GM12874 (cell line): ENCODE data around the gene ACTR10.

Source experiments
- CTCF ChIP-seq: IDR thresholded peaks from 2 replicates; pipeline ENCODE4 v1.5.1; 2011; ENCODE audit warnings: low read depth, mild to moderate bottlenecking, control low read depth, low read length, moderate library complexity; ENCODE audit not compliant: insufficient read depth

The ACTR10 gene

GRCh38 chr14:58167057-58167456 lies 32.9 kb upstream of the ACTR10 start:
- no peak for TF ChIP-seq CTCF

- no peak for TF ChIP-seq CTCF
Observed at GRCh38 chr14:58167891-58168290, 32.1 kb upstream of the ACTR10 start.

GRCh38 chr14:58171090-58171489 lies 28.9 kb upstream of the ACTR10 start:
- no peak for TF ChIP-seq CTCF

- no peak for TF ChIP-seq CTCF
Observed at GRCh38 chr14:58177125-58177524, 22.8 kb upstream of the ACTR10 start.

- TF ChIP-seq CTCF: no peak
Observed at GRCh38 chr14:58189176-58189575, 10.8 kb upstream of the ACTR10 start.

- no peak for TF ChIP-seq CTCF
Observed at GRCh38 chr14:58191763-58192601, 8.0 kb upstream of the ACTR10 start.

- TF ChIP-seq CTCF: no peak
Observed at GRCh38 chr14:58193542-58193941, 6.4 kb upstream of the ACTR10 start.
